Transverse colon (tissue), 4 donors: ENCODE results near the gene IL1RAPL1.

ENCODE experiments used
- CTCF ChIP-seq, 5 experiments: fragments of 200-600 bp in 3 of 5; fragments of 450-650 bp in 2 of 5; sonication (generic) in 3 of 5; IDR thresholded peaks; 1 replicate in 2 of 5; 2 replicates in 3 of 5; pipeline ENCODE4 v1.5.1; 2016 to 2017; ENCODE audit warnings: antibody characterized with exemption in 5 of 5, inconsistent platforms in 3 of 5, mild to moderate bottlenecking in 2 of 5, moderate library complexity in 1 of 5
- POLR2A ChIP-seq: fragments of 450-650 bp; IDR thresholded peaks from one replicate; pipeline ENCODE4 v1.6.1; 2016; ENCODE audit warnings: antibody characterized with exemption, mild to moderate bottlenecking, moderate library complexity
- POLR2AphosphoS5 ChIP-seq, 3 donors: sonication (generic); formaldehyde crosslinking; IDR thresholded peaks; one replicate each; pipeline ENCODE4 v1.6.1; 2016; ENCODE audit warnings: antibody characterized with exemption in 3 of 3

DNA sequence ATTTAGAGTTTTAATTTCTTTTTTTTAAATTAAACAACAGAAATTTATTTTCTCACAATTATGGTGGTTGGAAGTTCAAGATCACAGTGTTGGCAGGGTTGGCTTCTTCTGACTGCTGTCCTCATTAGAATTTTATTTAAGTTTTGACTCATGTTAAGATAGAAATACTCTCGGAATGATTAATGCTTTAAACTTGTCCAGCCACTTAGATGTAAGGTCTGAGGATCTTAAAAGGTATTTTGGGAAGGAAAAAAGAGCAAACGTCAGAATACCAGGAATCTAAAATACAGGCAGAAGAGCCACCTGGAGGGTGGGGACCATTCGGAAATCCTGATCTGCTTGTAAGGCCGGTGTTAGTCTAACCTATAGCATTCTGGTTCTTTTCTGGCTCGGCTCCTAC, 1205.1 kb downstream of the IL1RAPL1 start:
- TF ChIP-seq POLR2A (no peak), CTCF (IDR thresholded peaks at IDR 0.05) (no peak), POLR2AphosphoS5 (IDR thresholded peaks at IDR 0.05) (no peak)
